K562 (cell line): ENCODE measurements around the gene CHCHD6. TPM values are rescaled to one million over a fixed set of nuclear protein-coding genes. Genes with fewer than 3 reads are reported as not detected.

Experiments
- ATAC-seq: fragments of 200-7000 bp; cut with Tn5 transposase; 3 replicates; pipeline ENCODE4 v1.9.1; 2020; ENCODE audit warnings: moderate library complexity
- BruUV-seq: library from RNA; stranded (reverse); fragments of 400-500 nt; replicated peaks from 2 replicates; lab custom pipeline; 2021; lab: Mats Ljungman, UMichigan
- CTCF ChIA-PET: fragments of 300-600 bp; formaldehyde crosslinking; extraction: SDS; loops from one replicate; lab custom pipeline; 2021; ENCODE audit warnings: low intra/inter-chr PET ratio; lab: Yijun Ruan, JAX
- POLR2A ChIA-PET: fragments of 300-600, 350-650 bp; sonication (Branson Sonifier 250); formaldehyde crosslinking; extraction: SDS; loops from one replicate; lab custom pipeline; 2021; ENCODE audit warnings: antibody characterized with exemption, inconsistent platforms; lab: Yijun Ruan, JAX
- DNase-seq, 4 experiments: peaks; one replicate each; pipeline versions ENCODE4 v3.0.0 to v3.0.0-alpha.2; 2011 to 2018; ENCODE audit warnings: low spot score in 3 of 4, mixed read lengths in 3 of 4; ENCODE audit errors: extremely low read depth in 1 of 4
- FAIRE-seq: peaks from 2 replicates; lab custom pipeline; 2011; peaks lifted over from hg19 to GRCh38; lab: Jason Lieb, UNC
- H2AFZ ChIP-seq: 2 replicates; pipeline ENCODE4 v1.6.0; 2011; ENCODE audit warnings: low read depth, low read length, control low read depth, inconsistent platforms
- H3K27ac ChIP-seq: fragments of 200-600 bp; 3 replicates; pipeline ENCODE4 v1.8.0; 2011; ENCODE audit warnings: low read depth, mild to moderate bottlenecking, control low read depth, inconsistent platforms, low read length, moderate library complexity, mixed read lengths; ENCODE audit errors: extremely low read depth
- H3K27me3 ChIP-seq, 2 experiments: fragments of 300-600 bp in 1 of 2; 2 replicates in 1 of 2; 3 replicates in 1 of 2; pipeline versions ENCODE4 v1.6.0 to v1.8.0; 2011; ENCODE audit warnings: inconsistent platforms in 2 of 2, low read length in 2 of 2, mild to moderate bottlenecking in 1 of 2, mixed read lengths in 1 of 2, moderate library complexity in 1 of 2; ENCODE audit not compliant: control insufficient read depth in 2 of 2, insufficient read depth in 2 of 2
- H3K36me3 ChIP-seq: fragments of 300-600 bp; 3 replicates; pipeline ENCODE4 v1.8.0; 2011; ENCODE audit warnings: mild to moderate bottlenecking, low read length, inconsistent platforms; ENCODE audit not compliant: control insufficient read depth, insufficient read depth
- H3K4me1 ChIP-seq, 2 experiments: fragments of 200-600 bp in 1 of 2; replicated peaks in 1 of 2; 2 replicates in 1 of 2; 3 replicates in 1 of 2; pipeline versions ENCODE4 v1.5.1 to v1.8.0; 2011; ENCODE audit warnings: inconsistent platforms in 2 of 2, low read length in 2 of 2, mild to moderate bottlenecking in 1 of 2, mixed read lengths in 1 of 2, moderate library complexity in 1 of 2; ENCODE audit not compliant: control insufficient read depth in 2 of 2, insufficient read depth in 2 of 2
- H3K4me2 ChIP-seq: 2 replicates; pipeline ENCODE4 v1.6.1; 2011; ENCODE audit warnings: low read length, control low read depth, inconsistent platforms, mixed read lengths; ENCODE audit not compliant: insufficient read depth
- H3K4me3 ChIP-seq: fragments of 200-600 bp; sonication (generic), shearing (Covaris generic); 2 replicates; pipeline ENCODE4 v1.5.1; 2016; ENCODE audit warnings: control low read depth, inconsistent platforms
- H3K79me2 ChIP-seq: fragments of 200-600 bp; 3 replicates; pipeline ENCODE4 v1.8.0; 2011; ENCODE audit warnings: low read length, inconsistent platforms; ENCODE audit not compliant: control insufficient read depth, insufficient read depth
- H3K9ac ChIP-seq, 2 experiments: 2 replicates each; pipeline versions ENCODE4 v1.6.0 to v1.6.1; 2011; ENCODE audit warnings: low read depth in 2 of 2, low read length in 2 of 2, control low read depth in 1 of 2, inconsistent platforms in 1 of 2, mild to moderate bottlenecking in 1 of 2, mixed read lengths in 1 of 2; ENCODE audit not compliant: insufficient read depth in 1 of 2
- H3K9me1 ChIP-seq: one replicate; pipeline ENCODE4 v1.6.0; 2011; ENCODE audit warnings: inconsistent platforms, mild to moderate bottlenecking, low read length, moderate library complexity; ENCODE audit not compliant: control insufficient read depth, insufficient read depth
- H3K9me3 ChIP-seq: replicated peaks from 2 replicates; pipeline ENCODE4 v1.5.1; 2011; ENCODE audit warnings: low read depth, low read length, inconsistent platforms; ENCODE audit not compliant: control insufficient read depth, insufficient read depth
- H4K20me1 ChIP-seq: replicated peaks from 2 replicates; pipeline ENCODE4 v1.6.1; 2011; ENCODE audit warnings: low read length, inconsistent platforms, mixed read lengths; ENCODE audit not compliant: control insufficient read depth, insufficient read depth
- ARID1B ChIP-seq: fragments of 450-650 bp; IDR thresholded peaks from 2 replicates; pipeline ENCODE4 v1.6.1; 2016; ENCODE audit warnings: antibody characterized with exemption, mild to moderate bottlenecking, inconsistent platforms
- ATF3 ChIP-seq, 2 experiments: fragments of 450-650 bp in 1 of 2; sonication (generic) in 1 of 2; formaldehyde crosslinking in 1 of 2; IDR thresholded peaks in 1 of 2; conservative IDR thresholded peaks in 1 of 2; 2 replicates each; pipeline versions ENCODE4 v1.6.1 to v1.8.1; 2016 to 2023; ENCODE audit warnings: mild to moderate bottlenecking in 2 of 2, moderate library complexity in 2 of 2, inconsistent platforms in 1 of 2, missing genetic modification reagents in 1 of 2
- KDM1A ChIP-seq, 2 experiments: fragments of 450-650 bp; IDR thresholded peaks; 2 replicates each; pipeline ENCODE4 v1.6.1; 2016; ENCODE audit warnings: mild to moderate bottlenecking in 2 of 2
- L3MBTL2 ChIP-seq: fragments of 450-650 bp; IDR thresholded peaks from 2 replicates; pipeline ENCODE4 v1.6.1; 2016; ENCODE audit warnings: mild to moderate bottlenecking, moderate library complexity
- NFIC ChIP-seq: fragments of 450-650 bp; IDR thresholded peaks from 2 replicates; pipeline ENCODE4 v1.6.1; 2017; ENCODE audit warnings: mild to moderate bottlenecking, inconsistent platforms
- RCOR1 ChIP-seq, 2 experiments: IDR thresholded peaks; 2 replicates each; pipeline ENCODE4 v1.6.1; 2012; ENCODE audit warnings: low read depth in 2 of 2, low read length in 2 of 2, borderline replicate concordance in 1 of 2, improper control_type of control experiment in 1 of 2
- TBP ChIP-seq: optimal IDR thresholded peaks from 2 replicates; pipeline ENCODE3; 2011; ENCODE audit warnings: low read depth, low read length, improper control_type of control experiment
- ZNF311 ChIP-seq: fragments of 250-450 bp; sonication (Bioruptor Pico); IDR thresholded peaks from 2 replicates; pipeline ENCODE4 v1.4.0; 2020; ENCODE audit warnings: mild to moderate bottlenecking, moderate library complexity
- WGBS: fragments of 100-300 bp; shearing (Covaris generic); methylation state at CpG from one replicate; pipeline ENCODE4 v1.1.6; 2016; ENCODE audit warnings: low coverage, mixed read lengths; ENCODE audit not compliant: insufficient coverage; ENCODE audit errors: missing lambda C conversion rate; 5-methylcytosine and 5-hydroxymethylcytosine counted together
- in situ Hi-C: fragments of 300-500 bp; cut with MboI; formaldehyde crosslinking; loops from 4 replicates; pipeline ENCODE4 v1.15.0; 2018; ENCODE audit warnings: inconsistent platforms, mixed read lengths
- intact Hi-C: fragments of 100-400 bp; cut with micrococcal nuclease; formaldehyde crosslinking; loops from 2 replicates; pipeline ENCODE4 v1.14.2; 2022
- polyA plus RNA-seq, 8 experiments: library from polyadenylated mRNA; depleted of rRNA in 4 of 8; stranded (reverse) in 5 of 8; unstranded in 3 of 8; fragments of >200 nt; fragmentation: Nextera tagmentation in 2 of 8; fragmentation: Illumina TruSeq in 1 of 8; extraction: Ambion mirVana in 2 of 8; extraction: Trizol in 1 of 8; gene quantifications; 2 replicates each; pipeline versions ENCODE4 v1.2.1 to v1.2.3, GENCODE V29; 2011 to 2014; ENCODE audit warnings: inconsistent platforms in 1 of 8, missing spikeins in 1 of 8
- total RNA-seq, 7 experiments: library from RNA; depleted of rRNA in 6 of 7; stranded (reverse); fragments of >200 nt in 6 of 7; fragmentation: Illumina TruSeq in 2 of 7; extraction: Trizol in 2 of 7; gene quantifications; 2 replicates each; pipeline versions ENCODE4 v1.2.1 to v1.2.3, GENCODE V29; 2011 to 2021; ENCODE audit warnings: low replicate concordance in 1 of 7
- TF ChIP-seq, protein P1 (sequence below): fragments of 250-450 bp; sonication (Bioruptor Pico); IDR thresholded peaks from 2 replicates; pipeline ENCODE4 v1.6.1; 2021; ENCODE audit warnings: mild to moderate bottlenecking

The CHCHD6 gene
- total and polyA plus RNA-seq, 9 of the 15 experiments (the other 6 are each of a cell fraction or from before 2014, with no cell fraction given) = 4.6 to 18.6 (median 10.9) TPM

DNA sequence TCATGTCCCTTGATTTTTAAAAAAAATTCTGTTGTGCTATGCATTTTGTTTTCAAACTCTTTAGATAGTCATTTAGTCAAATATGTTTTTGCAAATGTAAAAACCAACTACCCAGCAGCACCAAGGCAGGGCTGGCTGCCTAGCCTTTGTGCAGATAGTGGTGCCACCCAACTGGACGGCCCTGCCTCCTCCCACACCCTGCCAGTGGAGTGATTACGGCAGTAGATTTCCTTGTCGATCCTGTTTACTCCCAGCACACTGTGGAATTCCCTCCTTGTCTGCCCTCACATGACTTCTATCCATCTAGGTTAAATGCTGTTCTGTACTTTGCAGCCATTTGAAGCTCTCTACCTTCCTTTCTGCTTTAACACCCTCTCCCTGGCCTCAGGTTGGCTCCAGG, 199.5 kb downstream of the CHCHD6 start (continued):
- TF ChIP-seq, protein P1, sequence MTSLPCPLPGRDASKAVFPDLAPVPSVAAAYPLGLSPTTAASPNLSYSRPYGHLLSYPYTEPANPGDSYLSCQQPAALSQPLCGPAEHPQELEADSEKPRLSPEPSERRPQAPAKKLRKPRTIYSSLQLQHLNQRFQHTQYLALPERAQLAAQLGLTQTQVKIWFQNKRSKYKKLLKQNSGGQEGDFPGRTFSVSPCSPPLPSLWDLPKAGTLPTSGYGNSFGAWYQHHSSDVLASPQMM (CRISPR knock-in tag) = no peak
- TF ChIP-seq, all 486 proteins: peak for 0

DNA sequence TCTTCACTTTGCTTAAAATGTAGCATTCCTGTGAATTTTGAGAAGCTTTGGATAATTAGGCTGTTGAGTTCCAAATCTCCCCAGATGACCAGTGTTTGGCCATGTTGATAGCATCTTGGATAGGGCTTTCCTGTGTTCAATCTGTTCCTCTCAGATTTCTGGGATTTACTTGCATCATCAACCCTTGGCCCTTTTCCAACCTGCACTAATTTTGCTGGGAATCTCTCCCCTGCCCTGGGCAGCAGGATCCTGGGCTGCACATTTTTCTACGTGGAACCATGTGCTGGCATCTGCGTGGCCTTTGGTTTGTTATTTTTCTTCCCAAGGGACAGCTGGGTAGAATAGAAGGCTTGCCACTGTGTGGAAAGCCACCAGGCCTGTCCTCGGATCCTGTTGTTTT, 203.5 kb downstream of the CHCHD6 start:
- Histone ChIP-seq H3K36me3 (no peaks in the 10 kb centered on the region), H3K4me3 (no peak overlapping the region), H2AFZ (no peak overlapping the region), H3K4me2 (no peak overlapping the region), H3K4me1 (peaks cover 49 to 51% of the 10 kb centered on the region in 2 experiments), H3K27me3 (no peaks in the 10 kb centered on the region), H3K9me1 (no peaks in the 10 kb centered on the region), H4K20me1 (no peaks in the 10 kb centered on the region), H3K9me3 (no peaks in the 10 kb centered on the region), H3K9ac (no peak overlapping the region), H3K79me2 (peaks cover 8% of the 10 kb centered on the region; the same call in 1 of the 3 replicates), H3K27ac (peak overlapping the region; percentile 93; the same call in 2 of the 3 replicates)
- in situ Hi-C loops (no loop called here), intact Hi-C loops (no loop called here)
- TF ChIP-seq L3MBTL2 = no peak
- peak; percentile 81 to 83 for TF ChIP-seq KDM1A (IDR thresholded peaks at IDR 0.05)
- TF ChIP-seq ARID1B = 0 out of 2 replicates have a peak, but pooled peaks have one; percentile 13
- 0 out of 2 replicates have a peak, but pooled peaks have one; percentile 11 for TF ChIP-seq ZNF311
- peak; percentile 55; the same call in 1 of the 2 replicates for TF ChIP-seq ATF3 (IDR thresholded peaks at IDR 0.05)
- TF ChIP-seq ATF3 (CRISPR knock-in tag; conservative IDR thresholded peaks at IDR 0.05) = no peak
- TF ChIP-seq RCOR1 (IDR thresholded peaks at IDR 0.05; ENCODE audit: borderline replicate concordance in 1 of 2, low read depth in 2 of 2, low read length in 2 of 2) = peak in 1 of 2 experiments; percentile 76; a peak in 2 of 4 replicates
- no peak for TF ChIP-seq TBP
- TF ChIP-seq NFIC = peak; percentile 67
- FAIRE-seq (no peak), DNase-seq (no peak), ATAC-seq (no peak)
- POLR2A ChIA-PET = interaction anchor here (1.1 kb wide), 1 partner anchor 11 kb away, joined by 7 read pairs; no protein-coding TSS in a partner anchor
- BruUV-seq = no TSS peak
- CTCF ChIA-PET = no interaction called here
- WGBS = 79% methylated on average over 3 of the region's 3 CpGs
